Measurements from ENCODE around the gene ESYT2. TPM values are rescaled to one million over a fixed set of nuclear protein-coding genes. Genes with fewer than 3 reads are reported as not detected.

ESYT2 gene
- polyA plus RNA-seq, 3 donors, result 14.0 to 24.1 (median 22.0) TPM

GRCh38 chr7:158771213-158771834 is 58.0 kb downstream of the ESYT2 start:
- Mint-ChIP-seq H3K27ac (peak overlapping the region in 3 of 7 donors; percentile 13 to 48 (median 37)), H3K36me3 (peaks cover 44 to 53% of the 10 kb centered on the region in 2 donors), H3K4me1 (no peaks in the 10 kb centered on the region), H3K27me3 (ENCODE audit: low read depth in 3 of 3) (no peaks in the 10 kb centered on the region), H3K9me3 (peaks cover 0 to 1% (median 0%) of the 10 kb centered on the region in 7 donors), H3K4me3 (no peak overlapping the region)
- DNase-seq, result no peak
- H3K9me3 ChIP-seq (replicated peaks in 1 of 2; ENCODE audit: control insufficient read depth in 1 of 2, insufficient read depth in 1 of 2, low read length in 2 of 2), result no peaks in the 10 kb centered on the region
- no peaks in the 10 kb centered on the region for H3K27me3 ChIP-seq (ENCODE audit: control insufficient read depth in 2 of 2, insufficient read depth in 2 of 2, low read length in 2 of 2)
- intact Hi-C loops (cut with micrococcal nuclease), result no loop called here
- no peak overlapping the region for H3K4me2 ChIP-seq (replicated peaks; ENCODE audit: extremely low read depth, low read length, poor library complexity, severe bottlenecking)
- H2AFZ ChIP-seq (ENCODE audit: insufficient read depth, low read depth, low read length, poor library complexity, severe bottlenecking), result no peak overlapping the region
- H3K79me2 ChIP-seq (ENCODE audit: insufficient read depth, low read length), result peaks cover 7% of the 10 kb centered on the region
- no peak overlapping the region for H3K9ac ChIP-seq (ENCODE audit: insufficient read depth, low read length, poor library complexity, severe bottlenecking)
- no peaks in the 10 kb centered on the region for H4K20me1 ChIP-seq (ENCODE audit: insufficient read depth, low read length)
- no peak for TF ChIP-seq CTCF (IDR thresholded peaks at IDR 0.05)
- no peaks in the 10 kb centered on the region for H3K4me1 ChIP-seq (ENCODE audit: control insufficient read depth in 1 of 2, insufficient read depth in 2 of 2, low read length in 2 of 2)
- WGBS (ENCODE audit: insufficient coverage), result 96% methylated on average over 13 of the region's 16 CpGs
- H3K36me3 ChIP-seq (replicated peaks in 1 of 2; ENCODE audit: control insufficient read depth in 1 of 2, insufficient read depth in 2 of 2, low read length in 2 of 2), result peaks cover 44 to 82% of the 10 kb centered on the region in 2 donors
- no peak overlapping the region for H3K4me3 ChIP-seq (replicated peaks in 1 of 3; ENCODE audit: low read depth in 2 of 3, low read length in 3 of 3)
- H3K27ac ChIP-seq (ENCODE audit: low read depth in 1 of 2, low read length in 2 of 2), result no peak overlapping the region

- H3K36me3 Mint-ChIP-seq, result peaks cover 53 to 63% of the 10 kb centered on the region in 2 donors
- no peaks in the 10 kb centered on the region for H3K4me1 Mint-ChIP-seq
- no peak overlapping the region for H3K4me3 ChIP-seq (replicated peaks in 1 of 3; ENCODE audit: low read depth in 2 of 3, low read length in 3 of 3)
- H2AFZ ChIP-seq (ENCODE audit: insufficient read depth, low read depth, low read length, poor library complexity, severe bottlenecking), result no peak overlapping the region
- no peak overlapping the region for H3K9ac ChIP-seq (ENCODE audit: insufficient read depth, low read length, poor library complexity, severe bottlenecking)
- H3K4me2 ChIP-seq (replicated peaks; ENCODE audit: extremely low read depth, low read length, poor library complexity, severe bottlenecking), result no peak overlapping the region
- no peaks in the 10 kb centered on the region for H3K27me3 Mint-ChIP-seq (ENCODE audit: low read depth in 3 of 3)
- no peak overlapping the region for H3K27ac Mint-ChIP-seq
- no peaks in the 10 kb centered on the region for H3K4me1 ChIP-seq (ENCODE audit: control insufficient read depth in 1 of 2, insufficient read depth in 2 of 2, low read length in 2 of 2)
- peaks cover 47 to 84% of the 10 kb centered on the region in 2 donors for H3K36me3 ChIP-seq (replicated peaks in 1 of 2; ENCODE audit: control insufficient read depth in 1 of 2, insufficient read depth in 2 of 2, low read length in 2 of 2)
- no CpG with 5 or more reads among the region's 4 CpGs for WGBS (ENCODE audit: insufficient coverage)
- no peak overlapping the region for H3K4me3 Mint-ChIP-seq
- DNase-seq, result no peak
- H3K79me2 ChIP-seq (ENCODE audit: insufficient read depth, low read length), result peaks cover under 1% of the 10 kb centered on the region
- H3K27ac ChIP-seq (ENCODE audit: low read depth in 1 of 2, low read length in 2 of 2), result no peak overlapping the region
- no peak for TF ChIP-seq CTCF (IDR thresholded peaks at IDR 0.05)
- H4K20me1 ChIP-seq (ENCODE audit: insufficient read depth, low read length), result no peaks in the 10 kb centered on the region
- no peaks in the 10 kb centered on the region for H3K27me3 ChIP-seq (ENCODE audit: control insufficient read depth in 2 of 2, insufficient read depth in 2 of 2, low read length in 2 of 2)
- no peaks in the 10 kb centered on the region for H3K9me3 Mint-ChIP-seq
- intact Hi-C loops (cut with micrococcal nuclease), result no loop called here
- no peaks in the 10 kb centered on the region for H3K9me3 ChIP-seq (replicated peaks in 1 of 2; ENCODE audit: control insufficient read depth in 1 of 2, insufficient read depth in 1 of 2, low read length in 2 of 2)
These were observed 61.6 kb downstream of the ESYT2 start for GRCh38 chr7:158767707-158768106.

Measured in CD14-positive monocyte (primary cell).